Lung microvascular endothelial cell (primary cell): ENCODE measurements around the gene ABCD1. TPM values are rescaled to one million over a fixed set of nuclear protein-coding genes. Genes with fewer than 3 reads are reported as not detected.
"Not testable (repeated sequence)": the region's sequence is repeated elsewhere in the genome, so short reads cannot be mapped to it uniquely, and the experiment has no call there.

Source experiments
- DNase-seq, 2 donors: peaks; one replicate each; pipeline versions ENCODE4 v3.0.0 to v3.0.0-alpha.2; 2010; ENCODE audit warnings: low read depth in 2 of 2
- total RNA-seq: library from RNA; depleted of rRNA; stranded (reverse); fragments of >200 nt; gene quantifications from 2 replicates; pipeline ENCODE4 v1.2.1, GENCODE V29; 2014

ABCD1 gene
- total RNA-seq, 1 donor from 2014 or later, result 6.2 TPM

DNA sequence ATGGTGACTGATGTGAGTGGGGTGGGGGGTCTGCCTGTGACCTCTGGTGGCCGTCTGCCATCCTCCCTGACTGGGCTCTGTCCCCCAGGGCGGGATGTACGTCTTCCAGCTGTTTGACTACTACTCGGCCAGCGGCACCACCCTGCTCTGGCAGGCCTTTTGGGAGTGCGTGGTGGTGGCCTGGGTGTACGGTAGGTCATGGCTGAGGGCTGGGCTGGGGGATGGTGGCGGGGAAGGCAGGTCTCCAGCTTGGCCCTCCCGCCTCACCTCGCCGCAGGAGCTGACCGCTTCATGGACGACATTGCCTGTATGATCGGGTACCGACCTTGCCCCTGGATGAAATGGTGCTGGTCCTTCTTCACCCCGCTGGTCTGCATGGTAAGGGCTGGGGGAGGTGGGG is 30.4 kb upstream of the ABCD1 start:
- DNase-seq, result not testable (repeated sequence)

DNA sequence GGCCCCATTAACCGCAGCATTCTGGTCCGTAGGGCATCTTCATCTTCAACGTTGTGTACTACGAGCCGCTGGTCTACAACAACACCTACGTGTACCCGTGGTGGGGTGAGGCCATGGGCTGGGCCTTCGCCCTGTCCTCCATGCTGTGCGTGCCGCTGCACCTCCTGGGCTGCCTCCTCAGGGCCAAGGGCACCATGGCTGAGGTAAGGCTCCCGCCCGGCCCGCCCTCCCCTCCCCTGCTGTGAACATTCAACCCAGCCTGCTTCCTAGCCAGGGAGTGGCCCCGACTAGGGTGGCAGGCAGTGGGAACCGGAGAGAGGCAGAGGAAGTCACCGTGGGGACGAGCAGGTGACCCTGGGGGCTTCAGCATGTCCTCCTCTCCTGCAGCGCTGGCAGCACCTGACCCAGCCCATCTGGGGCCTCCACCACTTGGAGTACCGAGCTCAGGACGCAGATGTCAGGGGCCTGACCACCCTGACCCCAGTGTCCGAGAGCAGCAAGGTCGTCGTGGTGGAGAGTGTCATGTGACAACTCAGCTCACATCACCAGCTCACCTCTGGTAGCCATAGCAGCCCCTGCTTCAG is 29.9 kb upstream of the ABCD1 start:
- no peak for DNase-seq

DNA sequence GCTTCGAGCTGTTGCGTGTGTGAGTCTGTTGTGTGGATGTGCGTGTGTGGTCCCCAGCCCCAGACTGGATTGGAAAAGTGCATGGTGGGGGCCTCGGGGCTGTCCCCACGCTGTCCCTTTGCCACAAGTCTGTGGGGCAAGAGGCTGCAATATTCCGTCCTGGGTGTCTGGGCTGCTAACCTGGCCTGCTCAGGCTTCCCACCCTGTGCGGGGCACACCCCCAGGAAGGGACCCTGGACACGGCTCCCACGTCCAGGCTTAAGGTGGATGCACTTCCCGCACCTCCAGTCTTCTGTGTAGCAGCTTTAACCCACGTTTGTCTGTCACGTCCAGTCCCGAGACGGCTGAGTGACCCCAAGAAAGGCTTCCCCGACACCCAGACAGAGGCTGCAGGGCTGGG is 28.6 kb upstream of the ABCD1 start:
- no peak for DNase-seq

DNA sequence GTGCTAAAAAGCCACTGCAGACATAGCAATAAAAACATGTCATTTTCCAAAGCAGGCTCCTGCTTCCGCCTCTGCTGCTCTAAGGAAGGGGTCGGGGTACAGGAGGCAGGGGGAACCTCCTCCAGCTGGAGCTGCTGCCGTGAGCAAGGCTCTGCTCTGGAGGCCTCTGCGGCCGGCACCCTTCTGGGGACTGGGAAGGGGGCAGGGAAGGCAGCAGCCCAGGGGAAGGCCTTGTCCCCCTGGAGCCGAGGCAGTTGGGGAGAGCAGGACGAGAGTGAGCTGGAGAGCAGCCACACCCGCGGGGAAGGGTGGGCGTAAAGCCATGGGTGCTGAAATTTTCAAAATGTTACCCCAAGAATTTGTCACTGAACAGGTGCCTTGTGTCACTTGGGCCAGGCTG is 28.1 kb upstream of the ABCD1 start:
- not testable (repeated sequence) for DNase-seq

DNA sequence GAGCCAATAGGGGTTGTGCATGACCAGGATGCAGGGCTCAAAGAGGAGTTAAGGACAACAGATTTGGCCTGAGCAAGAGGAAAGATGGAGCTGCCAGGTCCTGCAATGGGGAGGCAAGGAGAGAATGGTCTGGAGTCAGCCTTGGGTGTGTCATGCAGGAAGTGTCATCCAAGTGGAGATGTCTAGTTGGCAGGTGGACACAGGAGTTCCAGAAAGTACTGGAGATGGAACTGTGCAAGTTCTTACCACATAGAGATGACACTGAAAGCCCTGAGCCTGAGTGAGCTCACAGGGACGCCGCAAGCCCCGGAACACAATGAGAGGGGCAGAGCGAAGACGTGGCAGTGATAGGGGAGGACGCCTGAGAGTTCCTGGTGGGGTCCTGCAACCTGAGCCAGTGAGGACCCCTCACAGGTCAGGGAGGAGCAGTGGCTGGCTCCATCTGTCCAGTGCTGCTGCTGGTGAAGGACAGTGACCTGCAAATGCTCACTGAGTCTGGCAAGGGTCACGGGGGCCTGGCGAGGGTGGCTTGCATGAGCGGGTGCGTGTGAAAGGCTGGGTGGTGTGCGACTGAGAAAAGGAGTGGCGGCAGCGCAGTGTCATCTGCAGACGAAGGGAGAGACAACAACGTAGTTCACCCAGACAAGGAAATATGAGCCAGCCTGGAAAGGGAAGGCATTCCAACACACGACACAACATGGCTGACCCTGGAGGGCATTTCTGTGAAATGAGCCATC is 27.5 kb upstream of the ABCD1 start:
- not testable (repeated sequence) for DNase-seq

DNA sequence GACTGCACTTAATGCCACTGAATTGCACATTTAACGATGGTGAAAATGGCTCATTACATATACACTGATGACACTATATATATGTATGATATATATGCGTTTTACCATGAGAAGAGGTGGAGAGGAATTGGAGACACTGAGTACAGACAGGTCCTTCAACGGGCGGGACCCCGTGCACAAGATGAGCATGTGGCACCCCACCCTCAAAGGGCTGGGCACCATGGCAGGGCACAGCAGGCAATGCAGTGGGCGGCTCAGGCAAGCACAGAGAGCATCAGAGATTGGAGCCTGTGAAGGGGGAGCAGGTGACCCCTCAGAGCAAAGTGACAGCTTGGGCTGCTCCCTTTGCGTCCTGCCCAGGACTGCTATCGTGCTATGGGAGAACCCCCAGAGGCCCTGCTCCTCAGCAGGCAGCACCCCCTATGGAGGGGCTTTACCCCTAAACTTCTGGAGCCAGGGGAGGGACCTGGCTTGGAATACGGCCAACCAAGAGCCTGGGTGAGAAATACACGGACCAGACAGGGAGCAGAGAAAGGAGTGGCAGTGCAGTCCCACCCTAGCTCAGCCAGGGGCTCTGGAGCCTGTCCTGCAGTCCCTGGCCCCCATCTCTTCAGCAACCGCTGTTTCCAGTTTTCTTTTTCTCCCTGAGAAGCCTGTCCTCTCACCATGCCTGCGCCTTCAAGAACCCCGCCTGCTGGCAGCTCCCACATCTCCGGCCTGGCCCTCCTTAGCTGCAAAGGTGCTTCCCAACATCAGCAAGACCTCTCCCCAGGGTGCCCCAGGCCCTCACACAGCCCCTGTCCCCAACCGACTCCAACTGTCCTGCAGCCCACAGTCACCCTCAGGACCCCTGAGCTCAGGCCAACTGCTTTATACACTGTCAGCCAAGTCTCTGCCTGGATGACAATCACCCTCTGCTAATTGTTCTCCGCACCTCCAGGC is 26.5 kb upstream of the ABCD1 start:
- no peak for DNase-seq

DNA sequence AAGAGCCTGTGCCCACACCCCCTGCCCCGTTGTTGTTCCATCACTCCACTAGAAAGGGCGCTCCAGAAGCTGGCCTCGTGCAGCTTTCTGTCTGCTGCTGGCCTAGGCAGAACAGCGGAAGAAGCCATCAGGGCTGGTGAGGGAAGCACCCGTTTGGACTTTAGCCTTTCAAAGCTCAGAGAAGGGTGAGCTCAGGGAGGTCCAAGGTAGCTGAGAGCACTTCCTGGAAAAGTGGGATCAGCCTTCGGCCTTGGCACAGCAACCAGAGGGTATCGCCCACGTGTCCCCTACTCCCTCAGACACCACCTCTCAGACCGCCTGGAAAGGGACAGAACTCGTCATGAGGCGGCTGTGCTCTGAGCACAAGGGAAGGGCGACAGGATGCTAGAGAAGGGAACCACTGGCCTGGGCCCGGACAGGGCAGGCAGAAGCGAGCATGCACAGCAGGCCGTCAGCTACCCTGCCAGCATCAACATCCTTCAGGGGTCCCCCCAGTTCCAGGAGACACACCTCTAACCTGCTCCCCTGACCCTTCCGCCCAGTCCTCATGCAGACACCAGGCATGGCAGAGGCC is 25.4 kb upstream of the ABCD1 start:
- not testable (repeated sequence) for DNase-seq

DNA sequence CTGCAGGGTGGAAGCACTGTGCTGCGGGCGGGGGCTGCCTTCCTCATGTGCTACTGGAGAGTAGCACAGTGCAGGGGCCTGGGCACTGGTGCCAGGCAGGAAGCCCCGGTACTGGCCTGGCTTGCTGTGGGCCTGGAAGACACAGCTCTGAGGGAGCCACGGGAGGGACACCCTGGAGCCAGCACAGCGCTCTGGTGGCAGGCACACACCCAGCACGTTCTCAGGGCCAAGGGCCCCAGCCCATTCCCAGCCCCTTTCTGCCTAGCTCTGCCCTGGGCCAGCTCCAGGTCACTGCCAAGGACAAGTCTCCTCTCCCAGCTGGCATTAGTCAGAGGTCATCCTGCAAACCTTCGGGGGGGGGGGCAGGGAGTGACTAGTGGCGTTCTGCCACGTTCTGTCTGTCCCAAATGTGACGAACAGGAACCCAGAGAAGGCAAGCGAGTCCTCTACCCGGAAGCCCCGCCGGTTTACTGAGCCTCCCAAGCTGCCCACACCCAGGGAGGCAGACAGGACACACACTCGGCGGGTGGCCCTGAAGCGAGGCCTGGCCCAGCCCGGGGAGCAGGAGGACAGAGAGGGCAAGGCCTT is 24.8 kb upstream of the ABCD1 start:
- DNase-seq, result peak in 1 of 2 donors; percentile 22

DNA sequence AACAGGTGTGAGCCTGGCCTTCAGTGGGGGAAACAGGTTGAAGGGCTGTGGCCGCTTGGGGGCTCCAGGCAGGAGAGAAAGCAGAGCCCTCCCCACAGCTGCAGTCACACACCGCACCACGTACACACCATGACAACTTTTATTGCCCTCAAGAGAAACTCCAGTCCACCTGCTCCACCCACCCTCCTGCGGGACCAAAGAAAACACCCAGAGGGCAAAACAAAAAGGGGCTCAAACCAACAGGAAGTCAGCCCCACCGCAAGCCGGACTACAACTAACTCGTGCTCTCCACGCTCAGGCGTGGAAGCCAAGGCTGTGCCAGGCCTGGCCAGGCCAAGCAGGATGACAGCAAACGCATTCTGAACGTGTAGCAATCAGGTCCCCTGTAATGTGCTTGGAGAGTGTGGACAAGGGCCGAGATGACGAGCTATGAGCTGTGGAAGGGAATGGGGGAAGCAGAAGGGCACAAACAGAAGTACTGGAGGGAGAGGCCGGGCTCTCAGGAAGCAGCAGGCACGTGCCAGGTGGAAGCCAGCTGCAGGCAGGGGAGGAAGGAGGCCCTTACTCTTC is 24.2 kb upstream of the ABCD1 start:
- DNase-seq, result peak; percentile 15 to 24

DNA sequence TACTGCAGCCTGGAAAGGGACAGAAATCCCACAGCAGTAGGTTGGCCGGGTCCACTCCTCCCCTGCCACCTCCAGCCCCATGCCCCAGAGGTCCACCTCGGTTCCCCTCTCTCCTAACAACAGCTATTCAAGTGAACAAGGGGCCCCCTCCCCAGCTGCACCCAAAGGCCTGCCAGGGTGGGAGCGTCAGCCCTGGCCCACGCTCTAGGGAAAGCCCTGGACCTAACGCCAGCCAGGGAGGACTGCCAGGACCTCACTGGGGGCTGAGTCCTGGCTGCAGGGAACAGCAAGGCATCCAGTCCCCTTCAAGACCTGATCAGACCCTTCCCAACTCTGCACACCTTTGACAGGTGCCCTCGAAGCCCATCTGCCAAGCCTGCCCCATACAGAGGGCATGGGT is 23.7 kb upstream of the ABCD1 start:
- no peak for DNase-seq

DNA sequence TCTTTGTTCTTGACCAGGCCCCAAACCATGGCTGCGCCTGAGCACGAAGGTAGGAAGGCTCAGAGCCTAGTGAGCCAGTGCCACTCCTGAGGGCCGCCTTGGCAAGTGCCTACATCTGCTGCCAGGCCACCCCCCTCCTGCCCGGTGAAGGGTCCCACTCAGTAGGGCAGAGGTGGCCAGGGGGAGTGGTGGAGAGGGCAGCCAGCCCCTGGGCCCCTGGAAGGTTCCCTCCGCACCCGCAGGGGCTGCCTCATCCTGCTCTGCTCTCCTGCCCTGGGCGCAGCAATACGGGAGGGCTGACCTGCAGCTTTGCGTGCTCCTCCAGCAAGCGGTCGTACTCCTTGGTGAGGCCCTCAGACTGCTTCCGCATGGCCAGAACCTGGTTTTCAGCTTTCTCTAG is 22.9 kb upstream of the ABCD1 start:
- DNase-seq, result no peak

DNA sequence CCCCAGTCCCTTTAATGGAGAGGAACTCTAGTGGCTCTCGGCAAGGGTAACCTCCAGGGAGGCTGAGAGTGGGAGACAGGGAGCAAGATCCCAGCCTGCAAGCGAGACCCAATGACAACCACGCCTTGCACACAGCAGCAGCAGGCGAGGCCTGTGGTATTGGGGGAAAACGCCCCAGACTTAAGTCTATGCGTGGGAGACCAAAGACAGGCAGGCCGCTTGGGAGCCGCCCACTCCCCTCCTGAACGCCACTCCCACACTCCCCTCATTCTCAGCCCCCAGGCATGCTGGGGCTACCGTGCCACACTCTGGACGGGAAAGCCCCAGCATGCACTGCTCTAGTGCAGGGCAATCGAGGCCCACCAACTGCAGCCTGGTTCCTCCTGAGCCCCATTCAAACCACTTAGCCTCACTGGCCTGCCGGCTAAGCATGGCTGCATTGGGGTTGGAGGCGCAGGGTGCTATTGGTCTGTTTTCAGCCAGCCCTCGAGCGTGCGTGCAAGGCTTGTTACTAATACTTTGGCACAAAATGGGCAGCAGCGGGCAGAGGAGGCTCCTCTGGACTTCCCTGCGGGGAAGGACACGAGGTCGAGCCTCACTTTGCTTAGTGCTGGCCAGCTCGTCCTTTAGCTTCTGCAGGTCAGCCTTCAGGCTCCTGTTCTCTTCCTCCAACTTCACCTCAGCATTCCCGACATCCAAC is 22.2 kb upstream of the ABCD1 start:
- no peak for DNase-seq

DNA sequence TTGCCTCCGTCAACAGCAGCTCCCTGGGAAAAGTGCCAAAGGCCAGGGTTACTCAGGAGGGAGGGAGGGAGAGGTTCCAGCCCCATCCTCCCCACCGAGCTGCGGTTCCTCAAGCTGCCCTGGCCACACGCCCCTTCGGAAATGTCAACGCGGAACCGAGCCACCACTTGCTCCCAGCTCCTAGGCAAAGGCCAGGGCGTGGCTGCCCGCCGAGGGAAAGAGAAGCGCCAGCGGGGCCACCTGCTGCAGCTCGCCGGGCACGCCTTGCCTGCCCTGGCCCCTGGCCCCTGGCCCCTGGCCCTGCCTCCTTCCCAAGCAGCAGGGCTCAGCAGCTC is 21.7 kb upstream of the ABCD1 start:
- peak in 1 of 2 donors; percentile 57 for DNase-seq

DNA sequence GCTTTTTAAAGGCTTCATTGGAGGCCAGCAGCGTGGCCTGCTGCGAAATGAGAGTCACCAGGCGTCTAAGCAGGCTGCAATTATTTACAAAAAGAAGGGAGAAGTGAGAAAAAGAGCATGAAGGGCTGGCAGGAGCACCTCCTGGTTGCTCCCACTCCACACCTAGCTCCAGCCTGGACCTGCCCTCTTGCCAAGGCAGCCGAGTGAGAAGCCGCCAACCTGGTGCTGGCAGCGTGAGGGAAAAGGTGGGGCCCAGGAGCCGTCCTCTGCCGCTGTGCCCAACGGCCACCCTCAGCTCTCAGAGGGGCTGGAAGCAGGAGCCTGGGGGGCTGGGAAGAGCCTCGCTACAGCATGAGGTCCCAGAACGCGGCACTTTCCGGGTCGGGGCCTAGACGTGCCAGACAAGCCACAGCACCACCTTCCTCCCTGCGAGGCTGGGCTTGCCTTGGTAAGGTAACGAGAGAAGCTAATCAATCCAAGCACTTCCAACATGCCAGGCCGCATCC is 20.6 kb upstream of the ABCD1 start:
- no peak for DNase-seq

DNA sequence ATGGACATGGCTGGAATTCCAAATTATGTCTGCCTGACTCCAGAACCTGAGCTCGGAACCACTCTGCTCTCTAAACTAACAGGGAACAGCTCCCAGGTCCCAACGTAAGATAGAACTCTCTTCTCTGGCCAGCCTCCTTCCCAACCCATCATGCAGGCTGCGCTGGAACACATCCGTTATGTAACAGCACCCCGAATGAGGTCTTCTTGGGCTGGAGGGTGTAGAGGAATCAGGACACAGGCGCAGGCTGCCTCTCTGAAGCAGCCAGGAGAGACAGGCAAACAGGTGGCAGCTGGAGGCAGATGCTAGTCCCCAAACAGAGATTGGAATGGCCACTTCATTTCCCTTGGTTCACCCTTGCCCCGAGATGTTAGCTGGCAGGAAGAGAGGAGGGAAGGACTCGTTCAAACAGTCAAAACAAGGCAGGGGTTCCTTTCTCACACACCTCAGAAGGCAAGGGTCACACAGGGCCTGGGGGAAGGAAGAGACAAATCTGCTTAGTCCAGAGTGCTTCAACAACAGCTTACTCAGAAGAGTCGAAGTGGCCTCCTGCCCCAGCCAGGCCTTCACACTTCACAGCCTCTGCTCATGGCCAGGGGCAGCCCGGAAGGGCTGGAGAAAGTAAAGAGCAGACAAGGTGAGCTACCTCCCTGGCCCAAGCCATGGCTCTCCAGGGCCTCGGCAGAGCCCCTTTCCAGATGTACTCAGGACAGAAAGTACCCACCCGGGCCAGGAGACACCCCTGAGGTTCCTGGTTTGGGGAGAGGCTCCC is 19.8 kb upstream of the ABCD1 start:
- not testable (repeated sequence) for DNase-seq

DNA sequence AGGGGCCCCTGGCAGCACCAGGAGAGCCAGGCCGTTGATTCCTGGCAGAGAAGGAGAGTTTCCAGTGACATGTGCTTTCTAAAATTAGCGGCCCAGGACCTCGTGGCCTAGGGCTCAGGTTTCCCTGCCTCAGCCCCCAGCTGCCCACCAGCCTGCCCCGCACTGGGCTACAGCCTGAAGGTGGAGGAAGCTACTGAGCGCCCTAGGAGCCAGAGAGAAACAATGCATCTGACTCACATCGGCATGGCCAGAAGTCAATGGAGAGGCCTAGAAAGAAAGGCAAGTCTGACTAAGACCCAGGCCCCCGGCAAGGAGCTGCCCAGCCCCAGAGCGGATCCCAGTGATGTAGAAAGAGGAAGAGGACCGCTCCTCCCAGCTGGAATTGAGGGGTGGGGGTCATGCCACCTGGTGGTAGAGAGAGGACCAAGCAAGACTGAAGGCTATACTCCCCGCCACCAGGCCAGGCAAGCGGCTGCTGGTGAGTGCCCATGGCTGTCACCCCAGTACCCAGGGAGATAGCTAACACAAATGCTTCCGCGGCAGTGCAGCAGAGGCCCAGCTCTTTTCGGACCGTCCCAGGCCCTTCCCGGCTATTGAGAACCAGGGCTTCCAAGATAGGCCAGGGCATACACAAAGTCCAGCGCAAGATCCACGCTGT is 19.1 kb upstream of the ABCD1 start:
- DNase-seq, result not testable (repeated sequence)

DNA sequence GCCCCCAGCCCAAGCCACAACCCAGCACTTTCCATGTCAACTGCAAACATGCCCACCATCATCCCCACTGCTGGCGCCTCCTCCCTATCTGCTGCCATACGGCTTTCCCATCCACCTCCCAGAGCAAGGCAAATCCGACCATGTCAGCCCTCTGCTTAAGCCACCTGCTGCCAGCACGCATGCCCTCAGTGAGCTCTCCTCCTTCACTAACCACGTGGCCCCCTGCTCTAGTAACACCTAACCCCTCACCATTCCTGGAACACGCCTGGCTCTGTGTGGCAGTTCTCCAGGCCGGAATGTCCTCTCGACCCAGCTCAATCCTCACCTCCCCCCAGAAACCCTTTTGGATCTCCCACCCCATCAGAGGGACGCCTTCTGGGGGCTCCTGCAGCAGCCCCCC is 17.9 kb upstream of the ABCD1 start:
- no peak for DNase-seq

DNA sequence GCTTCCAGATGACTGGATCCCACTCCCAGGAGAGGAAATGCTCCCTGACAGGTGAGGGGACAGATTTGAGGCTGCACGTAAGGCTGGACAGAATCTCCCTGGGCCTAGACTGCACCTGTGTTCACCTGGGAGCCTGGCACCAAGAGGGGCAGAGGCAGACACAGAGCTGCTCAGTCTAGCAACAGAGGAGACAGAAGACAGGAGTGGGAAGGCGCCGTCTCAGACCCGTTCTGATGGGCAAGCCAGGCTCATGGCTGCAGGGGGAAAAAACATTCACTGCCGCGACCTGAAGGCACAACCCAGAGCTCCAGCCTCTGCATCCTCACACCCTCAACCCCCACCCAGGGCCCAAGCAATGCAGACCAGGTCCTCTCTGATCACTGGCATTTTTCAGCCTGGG is 17.2 kb upstream of the ABCD1 start:
- DNase-seq, result no peak

DNA sequence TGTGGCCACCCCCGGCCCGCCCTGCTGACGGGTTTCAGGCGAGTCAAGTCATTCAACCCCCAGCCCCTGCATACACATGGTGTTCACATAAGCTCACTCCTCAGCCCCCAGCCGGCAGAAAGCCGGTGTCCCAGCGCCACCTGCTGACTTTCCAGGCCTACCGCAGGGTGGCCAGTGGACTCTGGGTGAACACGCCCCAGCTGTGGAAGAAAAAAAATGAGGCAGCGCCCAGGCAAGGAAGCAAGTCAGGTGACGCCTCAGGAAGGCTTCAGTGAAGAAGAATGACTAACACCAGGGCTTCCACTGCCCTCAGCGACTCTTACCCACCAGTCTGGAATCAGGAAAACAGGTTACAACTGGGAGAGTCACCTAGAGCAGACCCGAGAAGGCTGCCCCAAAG is 16.2 kb upstream of the ABCD1 start:
- peak; percentile 79 to 87 for DNase-seq
